GM18873 (cell line): ENCODE results near the gene FRMPD2.
"Not testable (repeated sequence)": the region's sequence is repeated elsewhere in the genome, so short reads cannot be mapped to it uniquely, and the experiment has no call there.

Experiments used
- ATAC-seq: cut with Tn5 transposase; IDR thresholded peaks from one replicate; pipeline ENCODE4 v1.9.1; 2021; ENCODE audit warnings: mild to moderate bottlenecking, moderate library complexity, moderate number of reproducible peaks; ENCODE audit not compliant: unreplicated experiment, low FRiP score

Gene FRMPD2

GRCh38 chr10:48237259-48238250, 36.9 kb downstream of the FRMPD2 start:
- ATAC-seq = no peak

GRCh38 chr10:48236199-48236621, 38.3 kb downstream of the FRMPD2 start:
- ATAC-seq = no peak

GRCh38 chr10:48235501-48235900, 39.0 kb downstream of the FRMPD2 start:
- ATAC-seq = no peak

- ATAC-seq = no peak
Measured at GRCh38 chr10:48234787-48235186, 39.7 kb downstream of the FRMPD2 start.

GRCh38 chr10:48234295-48234694, 40.2 kb downstream of the FRMPD2 start:
- no peak for ATAC-seq

GRCh38 chr10:48233559-48234005, 40.9 kb downstream of the FRMPD2 start:
- ATAC-seq = no peak

GRCh38 chr10:48232717-48233447, 41.6 kb downstream of the FRMPD2 start:
- no peak for ATAC-seq

GRCh38 chr10:48231699-48232315, 42.7 kb downstream of the FRMPD2 start:
- ATAC-seq = no peak

GRCh38 chr10:48231178-48231577, 43.3 kb downstream of the FRMPD2 start:
- no peak for ATAC-seq

- no peak for ATAC-seq
Measured at GRCh38 chr10:48227213-48227612, 47.3 kb downstream of the FRMPD2 start.

GRCh38 chr10:48224979-48225560, 49.4 kb downstream of the FRMPD2 start:
- no peak for ATAC-seq

GRCh38 chr10:48224296-48224695, 50.2 kb downstream of the FRMPD2 start:
- no peak for ATAC-seq

- no peak for ATAC-seq
Measured at GRCh38 chr10:48221814-48222213, 52.7 kb downstream of the FRMPD2 start.

- not testable (repeated sequence) for ATAC-seq
Measured at GRCh38 chr10:48221031-48221430, 53.5 kb downstream of the FRMPD2 start.

- no peak for ATAC-seq
Measured at GRCh38 chr10:48219194-48219593, 55.3 kb downstream of the FRMPD2 start.

- no peak for ATAC-seq
Measured at GRCh38 chr10:48216744-48217143, 57.8 kb downstream of the FRMPD2 start.

- no peak for ATAC-seq
Measured at GRCh38 chr10:48216204-48216505, 58.3 kb downstream of the FRMPD2 start.

- ATAC-seq = no peak
Measured at GRCh38 chr10:48215486-48216203, 58.9 kb downstream of the FRMPD2 start.

GRCh38 chr10:48214716-48215485, 59.6 kb downstream of the FRMPD2 start:
- ATAC-seq = no peak
